ENCODE data around the gene MLXIP.

DNA sequence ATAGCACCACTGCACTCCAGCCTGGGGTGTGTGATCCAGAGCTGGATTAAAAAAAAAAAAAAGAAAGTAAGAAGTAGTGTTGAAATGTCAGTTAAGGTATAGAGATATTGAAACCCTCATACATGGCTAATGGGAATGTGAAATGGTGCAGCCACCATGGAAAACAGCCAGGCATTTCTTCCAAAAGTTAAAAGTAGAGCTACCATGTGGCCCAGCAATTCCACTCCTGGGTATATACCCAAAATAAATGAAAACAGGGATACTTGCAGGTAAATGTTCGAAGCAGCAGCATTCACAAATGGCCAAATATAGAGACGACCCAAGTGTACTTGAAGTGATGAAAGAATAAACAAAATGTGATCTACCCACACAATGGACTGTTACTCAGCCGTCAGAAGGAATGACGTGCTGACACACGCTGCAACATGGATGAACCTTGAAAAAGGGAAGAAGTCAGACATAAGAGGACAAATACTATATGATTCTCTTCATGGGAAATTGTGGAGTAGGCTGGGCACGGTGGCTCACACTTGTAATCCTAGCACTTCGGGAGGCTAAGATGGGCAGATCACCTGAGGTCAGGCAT is 80.2 kb downstream of the MLXIP start:
- TF ChIP-seq SALL2 (CRISPR knock-in tag; IDR thresholded peaks at IDR 0.05) (no peak), ZBTB7A (CRISPR knock-in tag; IDR thresholded peaks at IDR 0.05) (no peak), ZNF274 (CRISPR knock-in tag; IDR thresholded peaks at IDR 0.05) (no peak), ETV5 (CRISPR knock-in tag; IDR thresholded peaks at IDR 0.05; ENCODE audit: borderline replicate concordance) (no peak), POLR2A (IDR thresholded peaks at IDR 0.05; ENCODE audit: insufficient read depth in 1 of 2, low read depth in 2 of 2, low read length in 2 of 2) (no peak)
